HEK293 (cell line): Measurements from ENCODE around the gene SPPL2B.

Experiments
- CTCF ChIA-PET: fragments of 350-600 bp; formaldehyde crosslinking; extraction: SDS; loops from one replicate; lab custom pipeline; 2021; ENCODE audit warnings: antibody characterized with exemption; lab: Yijun Ruan, JAX
- POLR2A ChIA-PET: fragments of 300-600 bp; formaldehyde crosslinking; extraction: SDS; loops from one replicate; lab custom pipeline; 2020; ENCODE audit warnings: antibody characterized with exemption, inconsistent platforms; lab: Yijun Ruan, JAX
- H3K27ac ChIP-seq: fragments of 200-500 bp; sonication (Bioruptor generic); 2 replicates; pipeline ENCODE4 v1.5.1; 2014; ENCODE audit warnings: low read depth, low read length, control low read depth, inconsistent platforms; ENCODE audit errors: extremely low read depth
- H3K36me3 ChIP-seq, 2 experiments: fragments of 200-500 bp in 1 of 2; sonication (Bioruptor generic) in 1 of 2; 1 replicate in 1 of 2; 2 replicates in 1 of 2; pipeline ENCODE4 v1.5.1; 2014 to 2017; ENCODE audit warnings: inconsistent platforms in 2 of 2, low read length in 2 of 2; ENCODE audit not compliant: control insufficient read depth in 2 of 2, insufficient read depth in 1 of 2
- H3K4me1 ChIP-seq: fragments of 200-500 bp; sonication (Bioruptor generic); 2 replicates; pipeline ENCODE4 v1.5.1; 2014; ENCODE audit warnings: mild to moderate bottlenecking, low read length, inconsistent platforms; ENCODE audit not compliant: control insufficient read depth, insufficient read depth
- H3K4me3 ChIP-seq: 2 replicates; pipeline ENCODE4 v1.5.1; 2011; ENCODE audit warnings: low read depth, mild to moderate bottlenecking, control low read depth, low read length, moderate library complexity
- H3K9me3 ChIP-seq: fragments of 200-500 bp; sonication (Bioruptor generic); 2 replicates; pipeline ENCODE4 v1.5.1; 2014; ENCODE audit warnings: low read depth, low read length, inconsistent platforms; ENCODE audit not compliant: control insufficient read depth, insufficient read depth
- ELK4 ChIP-seq: IDR thresholded peaks from 2 replicates; pipeline ENCODE4 v1.6.1; 2011; ENCODE audit warnings: mild to moderate bottlenecking, low read depth, low read length, borderline replicate concordance
- KLF8 ChIP-seq: fragments of 450-650 bp; formaldehyde crosslinking; IDR thresholded peaks from 2 replicates; pipeline ENCODE4 v1.5.1; 2016; ENCODE audit warnings: missing biosample characterization, missing genetic modification characterization
- MEIS1 ChIP-seq: sonication (generic); formaldehyde crosslinking; IDR thresholded peaks from 2 replicates; pipeline ENCODE4 v1.8.1; 2022; ENCODE audit warnings: missing genetic modification reagents, mild to moderate bottlenecking, borderline replicate concordance
- SP7 ChIP-seq: fragments of 450-650 bp; formaldehyde crosslinking; IDR thresholded peaks from 2 replicates; pipeline ENCODE4 v1.5.1; 2016; ENCODE audit warnings: missing biosample characterization, missing genetic modification characterization
- TCF7L2 ChIP-seq: IDR thresholded peaks from 2 replicates; pipeline ENCODE4 v1.6.1; 2011; ENCODE audit warnings: low read depth, mild to moderate bottlenecking, inconsistent platforms, low read length, moderate library complexity, borderline replicate concordance
- ZBTB20 ChIP-seq: fragments of 450-650 bp; formaldehyde crosslinking; IDR thresholded peaks from 2 replicates; pipeline ENCODE4 v1.5.1; 2016; ENCODE audit warnings: missing biosample characterization, missing genetic modification characterization
- ZFP41 ChIP-seq: fragments of 450-650 bp; formaldehyde crosslinking; IDR thresholded peaks from 2 replicates; pipeline ENCODE4 v1.5.1; 2016; ENCODE audit warnings: missing biosample characterization, missing genetic modification characterization, borderline replicate concordance
- ZNF10 ChIP-seq: fragments of 450-650 bp; formaldehyde crosslinking; IDR thresholded peaks from 2 replicates; pipeline ENCODE4 v1.5.1; 2017; ENCODE audit warnings: missing biosample characterization, missing genetic modification characterization
- ZNF148 ChIP-seq: fragments of 450-650 bp; formaldehyde crosslinking; IDR thresholded peaks from 2 replicates; pipeline ENCODE4 v1.5.0; 2017; ENCODE audit warnings: missing biosample characterization, missing genetic modification characterization, borderline replicate concordance
- ZNF239 ChIP-seq: fragments of 450-650 bp; formaldehyde crosslinking; IDR thresholded peaks from 2 replicates; pipeline ENCODE4 v1.5.1; 2016; ENCODE audit warnings: missing biosample characterization, missing genetic modification characterization
- ZNF362 ChIP-seq: fragments of 450-650 bp; formaldehyde crosslinking; IDR thresholded peaks from 2 replicates; pipeline ENCODE4 v1.5.1; 2016; ENCODE audit warnings: missing biosample characterization, missing genetic modification characterization
- ZNF529 ChIP-seq: fragments of 450-650 bp; formaldehyde crosslinking; IDR thresholded peaks from 2 replicates; pipeline ENCODE4 v1.5.1; 2017; ENCODE audit warnings: missing genetic modification characterization, missing biosample characterization; ENCODE audit not compliant: insufficient replicate concordance
- ZNF571 ChIP-seq: fragments of 450-650 bp; formaldehyde crosslinking; IDR thresholded peaks from 2 replicates; pipeline ENCODE4 v1.5.0; 2017; ENCODE audit warnings: missing biosample characterization, missing genetic modification characterization
- ZNF600 ChIP-seq: fragments of 450-650 bp; formaldehyde crosslinking; IDR thresholded peaks from 2 replicates; pipeline ENCODE4 v1.5.1; 2016; ENCODE audit warnings: missing biosample characterization, missing genetic modification characterization
- ZNF677 ChIP-seq: fragments of 450-650 bp; IDR thresholded peaks from 2 replicates; pipeline ENCODE4 v1.5.0; 2018; ENCODE audit warnings: missing biosample characterization, mild to moderate bottlenecking, missing genetic modification characterization, moderate library complexity
- ZNF792 ChIP-seq: fragments of 450-650 bp; formaldehyde crosslinking; IDR thresholded peaks from 2 replicates; pipeline ENCODE4 v1.5.1; 2016; ENCODE audit warnings: missing biosample characterization, missing genetic modification characterization
- TF ChIP-seq, protein P1 (sequence below): fragments of 450-650 bp; formaldehyde crosslinking; IDR thresholded peaks from 2 replicates; pipeline ENCODE4 v1.5.1; 2016; ENCODE audit warnings: missing biosample characterization, missing genetic modification characterization

SPPL2B gene

GRCh38 chr19:2338055-2338615 lies 9.7 kb downstream of the SPPL2B start:
- no peaks in the 10 kb centered on the region for H3K9me3 ChIP-seq
- no peak overlapping the region for H3K4me3 ChIP-seq
- no peaks in the 10 kb centered on the region for H3K4me1 ChIP-seq
- H3K36me3 ChIP-seq: peaks cover 0 to 43% of the 10 kb centered on the region in 2 experiments; a peak in 1 of 3 replicates
- POLR2A ChIA-PET: no interaction called here
- H3K27ac ChIP-seq: no peak overlapping the region
- CTCF ChIA-PET: no interaction called here
- no peak for TF ChIP-seq ZBTB20
- no peak for TF ChIP-seq ZFP41 (tag by site-specific recombination)
- no peak for TF ChIP-seq MEIS1 (CRISPR knock-in tag)
- TF ChIP-seq ZNF677 (tag by site-specific recombination): no peak
- TF ChIP-seq SP7 (tag by site-specific recombination): no peak
- no peak for TF ChIP-seq ZNF10 (tag by site-specific recombination)

- Histone ChIP-seq H3K4me3 (no peak overlapping the region), H3K27ac (no peak overlapping the region), H3K4me1 (no peaks in the 10 kb centered on the region), H3K36me3 (peaks cover 0 to 43% of the 10 kb centered on the region in 2 experiments; a peak in 1 of 3 replicates), H3K9me3 (no peaks in the 10 kb centered on the region)
- CTCF ChIA-PET: no interaction called here
- POLR2A ChIA-PET: no interaction called here
- TF ChIP-seq ZNF600: peak; percentile 85
- no peak for TF ChIP-seq ZNF792 (tag by site-specific recombination)
- TF ChIP-seq KLF8 (tag by site-specific recombination): peak; percentile 60; the same call in 1 of the 2 replicates
Measured at GRCh38 chr19:2338751-2339643, 10.5 kb downstream of the SPPL2B start.

- Histone ChIP-seq H3K27ac (no peak overlapping the region), H3K4me1 (no peaks in the 10 kb centered on the region), H3K36me3 (peaks cover 0 to 42% of the 10 kb centered on the region in 2 experiments; a peak in 1 of 3 replicates), H3K9me3 (no peaks in the 10 kb centered on the region), H3K4me3 (no peak overlapping the region)
- TF ChIP-seq KLF8 (tag by site-specific recombination) (no peak), ZNF239 (tag by site-specific recombination) (no peak), TCF7L2 (no peak), ZNF529 (tag by site-specific recombination) (no peak), ZNF571 (tag by site-specific recombination) (no peak)
- POLR2A ChIA-PET: no interaction called here
- CTCF ChIA-PET: no interaction called here
Measured at GRCh38 chr19:2339644-2340310, 11.3 kb downstream of the SPPL2B start.

- H3K36me3 ChIP-seq: peaks cover 0 to 46% of the 10 kb centered on the region in 2 experiments; a peak in 1 of 3 replicates
- H3K9me3 ChIP-seq: no peaks in the 10 kb centered on the region
- ChIA-PET POLR2A (no interaction called here), CTCF (no interaction called here)
- H3K4me3 ChIP-seq: no peak overlapping the region
- H3K27ac ChIP-seq: no peak overlapping the region
- no peaks in the 10 kb centered on the region for H3K4me1 ChIP-seq
- TF ChIP-seq, protein P1, sequence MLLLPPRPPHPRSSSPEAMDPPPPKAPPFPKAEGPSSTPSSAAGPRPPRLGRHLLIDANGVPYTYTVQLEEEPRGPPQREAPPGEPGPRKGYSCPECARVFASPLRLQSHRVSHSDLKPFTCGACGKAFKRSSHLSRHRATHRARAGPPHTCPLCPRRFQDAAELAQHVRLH (tag by site-specific recombination): no peak
- TF ChIP-seq ZNF362 (tag by site-specific recombination) (no peak), ZNF148 (tag by site-specific recombination) (no peak), ELK4 (no peak)
Measured at GRCh38 chr19:2340496-2341243, 12.2 kb downstream of the SPPL2B start.
